ENCODE data around the gene ABCA4. TPM values are rescaled to one million over a fixed set of nuclear protein-coding genes. Genes with fewer than 3 reads are reported as not detected.

ABCA4 gene
- total and polyA plus RNA-seq, 2 of the 8 experiments (the other 6 are each of a cell fraction or from before 2014, with no cell fraction given), result 0.06 TPM; not detected in 1

DNA sequence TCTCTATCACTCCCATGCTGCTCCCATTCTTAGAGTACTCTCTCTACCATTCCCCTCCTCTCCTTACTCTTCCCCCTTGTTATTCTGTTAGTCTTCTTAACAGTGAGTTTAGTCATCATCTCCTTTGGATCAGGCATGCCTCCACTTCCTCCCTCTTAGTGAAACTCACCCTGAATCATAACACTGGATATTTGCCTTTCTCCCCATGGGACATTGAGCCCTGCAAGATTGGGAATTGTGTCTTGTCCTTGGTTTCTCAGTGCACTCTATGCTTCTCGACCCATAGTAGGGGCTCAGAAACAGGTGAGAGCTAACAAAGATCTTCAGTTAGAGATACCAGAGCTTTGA lies 143.4 kb downstream of the ABCA4 start:
- Histone ChIP-seq H3K56ac (replicated peaks; ENCODE audit: insufficient read length, low read depth, low read length) (no peak overlapping the region), H2BK20ac (ENCODE audit: low read length) (no peak overlapping the region), H4K5ac (ENCODE audit: insufficient read length, low read depth, low read length) (no peak overlapping the region), H3K4me1 (replicated peaks in 1 of 4; ENCODE audit: control insufficient read depth in 3 of 4, insufficient read depth in 4 of 4, low read length in 3 of 4) (peaks cover 1 to 10% (median 6%) of the 10 kb centered on the region in 4 experiments; a peak in 6 of 7 replicates), H2BK15ac (ENCODE audit: low read length) (no peak overlapping the region), H2BK12ac (ENCODE audit: low read depth, low read length) (no peak overlapping the region), H2BK5ac (ENCODE audit: low read depth, low read length) (no peak overlapping the region), H2AFZ (ENCODE audit: low read length) (no peak overlapping the region), H3K4me2 (ENCODE audit: insufficient read depth in 1 of 2, low read depth in 2 of 2, low read length in 2 of 2) (no peak overlapping the region), H3K36me3 (ENCODE audit: control insufficient read depth in 2 of 4, insufficient read depth in 4 of 4, low read length in 3 of 4) (no peaks in the 10 kb centered on the region), H3K9ac (replicated peaks in 1 of 4; ENCODE audit: extremely low read depth in 1 of 4, low read depth in 3 of 4, low read length in 3 of 4) (no peak overlapping the region), H2AK5ac (ENCODE audit: low read depth, low read length) (no peak overlapping the region), H3K4ac (replicated peaks; ENCODE audit: insufficient read length, low read depth, low read length) (no peak overlapping the region), H3K79me1 (ENCODE audit: low read depth, low read length) (no peaks in the 10 kb centered on the region), H3K27me3 (replicated peaks in 1 of 4; ENCODE audit: control insufficient read depth in 3 of 4, extremely low read depth in 1 of 4, insufficient read depth in 3 of 4, low read length in 3 of 4) (no peaks in the 10 kb centered on the region), H4K8ac (ENCODE audit: extremely low read depth, insufficient read depth, low read length) (no peak overlapping the region), H3K23me2 (ENCODE audit: low read depth, low read length) (no peaks in the 10 kb centered on the region), H2BK120ac (replicated peaks; ENCODE audit: low read depth, low read length) (no peak overlapping the region), H3K14ac (ENCODE audit: insufficient read length) (no peak overlapping the region), H3K4me3 (ENCODE audit: extremely low read depth in 1 of 4, insufficient read depth in 2 of 4, low read depth in 3 of 4, low read length in 4 of 4) (no peak overlapping the region), H3K23ac (ENCODE audit: insufficient read length) (no peak overlapping the region), H4K91ac (replicated peaks; ENCODE audit: insufficient read length, low read length) (no peak overlapping the region), H3K18ac (ENCODE audit: extremely low read depth, low read length) (no peak overlapping the region), H3K9me3 (ENCODE audit: insufficient read depth in 2 of 2, low read depth in 1 of 2, low read length in 1 of 2) (no peaks in the 10 kb centered on the region), H4K20me1 (replicated peaks in 1 of 2; ENCODE audit: control insufficient read depth in 1 of 2, insufficient read depth in 2 of 2, low read length in 2 of 2) (no peaks in the 10 kb centered on the region), H3K79me2 (ENCODE audit: control insufficient read depth in 1 of 2, insufficient read depth in 2 of 2, low read length in 2 of 2) (no peaks in the 10 kb centered on the region), H3K27ac (ENCODE audit: low read depth, low read length) (no peak overlapping the region)
- ChIA-PET CTCF (ENCODE audit: partially characterized antibody) (interaction anchor here (0.8 to 8.8 kb wide), 3 partner anchors 10 to 227 kb away, joined by 3 to 66 read pairs (median 4); no protein-coding TSS in a partner anchor), POLR2A (ENCODE audit: partially characterized antibody) (interaction anchor here (1.2 kb wide), 1 partner anchor 36 kb away, joined by 4 read pairs; no protein-coding TSS in a partner anchor)
- DNase-seq (ENCODE audit: low read depth in 1 of 2, low spot score in 2 of 2) (no peak), FAIRE-seq (no peak)
- WGBS, 2 experiments (ENCODE audit: extremely low coverage in 1 of 2, insufficient coverage in 1 of 2, insufficient read length in 1 of 2, insufficient replicate concordance in 2 of 2, low coverage in 1 of 2, low lambda C conversion rate in 2 of 2, missing lambda C conversion rate in 1 of 2), result 93% methylated on average over 1 of the region's 1 CpG; no CpG with 5 or more reads in 1 of the 2 experiments
- no peak for TF ChIP-seq RAD21 (IDR thresholded peaks at IDR 0.05 in 1 of 2, conservative IDR thresholded peaks at IDR 0.05 in 1 of 2; ENCODE audit: low read depth in 2 of 2, low read length in 2 of 2)
- TF ChIP-seq YY1 (IDR thresholded peaks at IDR 0.05; ENCODE audit: low read depth, low read length), result no peak
- no peak for TF ChIP-seq FOSL1 (IDR thresholded peaks at IDR 0.05; ENCODE audit: insufficient read depth, low read depth, low read length)
- TF ChIP-seq NANOG (IDR thresholded peaks at IDR 0.05; ENCODE audit: insufficient read depth, low read depth, low read length, poor library complexity, severe bottlenecking), result no peak
- no peak for TF ChIP-seq CBX8 (IDR thresholded peaks at IDR 0.05; ENCODE audit: borderline replicate concordance, low read depth, low read length)
- no peak for TF ChIP-seq EZH2 (IDR thresholded peaks at IDR 0.05; ENCODE audit: low read depth, low read length, severe bottlenecking)
- no peak for TF ChIP-seq CEBPB (IDR thresholded peaks at IDR 0.05; ENCODE audit: low read depth, low read length)
- no peak for TF ChIP-seq CREB1 (IDR thresholded peaks at IDR 0.05)
- TF ChIP-seq, protein P1, sequence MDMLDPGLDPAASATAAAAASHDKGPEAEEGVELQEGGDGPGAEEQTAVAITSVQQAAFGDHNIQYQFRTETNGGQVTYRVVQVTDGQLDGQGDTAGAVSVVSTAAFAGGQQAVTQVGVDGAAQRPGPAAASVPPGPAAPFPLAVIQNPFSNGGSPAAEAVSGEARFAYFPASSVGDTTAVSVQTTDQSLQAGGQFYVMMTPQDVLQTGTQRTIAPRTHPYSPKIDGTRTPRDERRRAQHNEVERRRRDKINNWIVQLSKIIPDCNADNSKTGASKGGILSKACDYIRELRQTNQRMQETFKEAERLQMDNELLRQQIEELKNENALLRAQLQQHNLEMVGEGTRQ (IDR thresholded peaks at IDR 0.05; ENCODE audit: low read length), result no peak
- TF ChIP-seq CHD1 (IDR thresholded peaks at IDR 0.05; ENCODE audit: low read depth, low read length), result no peak
- TF ChIP-seq EP300 (IDR thresholded peaks at IDR 0.05; ENCODE audit: borderline replicate concordance in 1 of 2, low read depth in 2 of 2, low read length in 2 of 2), result no peak
- TF ChIP-seq JUND (IDR thresholded peaks at IDR 0.05; ENCODE audit: low read length), result no peak
- no peak for TF ChIP-seq HDAC2 (IDR thresholded peaks at IDR 0.05; ENCODE audit: borderline replicate concordance in 1 of 2, low read depth in 2 of 2, low read length in 2 of 2)
